HL-60 (cell line): ENCODE data around the gene CACNA1C.

Experiments used
- CTCF ChIP-seq: IDR thresholded peaks from one replicate; pipeline ENCODE4 v1.5.1; 2011; ENCODE audit warnings: low read length, control low read depth, inconsistent platforms; ENCODE audit not compliant: insufficient read depth
- POLR2AphosphoS5 ChIP-seq: IDR thresholded peaks from 2 replicates; pipeline ENCODE4 v1.6.1; 2012; ENCODE audit warnings: low read depth
- SPI1 ChIP-seq: IDR thresholded peaks from 2 replicates; pipeline ENCODE4 v1.6.1; 2012; ENCODE audit warnings: low read depth, mild to moderate bottlenecking, borderline replicate concordance

- TF ChIP-seq CTCF (no peak), POLR2AphosphoS5 (no peak), SPI1 (no peak)
Observed at GRCh38 chr12:2641761-2642160, 589.0 kb downstream of the CACNA1C start.
